Measurements from ENCODE around the gene TMEM202.
"Not testable (repeated sequence)": the region's sequence is repeated elsewhere in the genome, so short reads cannot be mapped to it uniquely, and the experiment has no call there.

TMEM202 gene

DNA sequence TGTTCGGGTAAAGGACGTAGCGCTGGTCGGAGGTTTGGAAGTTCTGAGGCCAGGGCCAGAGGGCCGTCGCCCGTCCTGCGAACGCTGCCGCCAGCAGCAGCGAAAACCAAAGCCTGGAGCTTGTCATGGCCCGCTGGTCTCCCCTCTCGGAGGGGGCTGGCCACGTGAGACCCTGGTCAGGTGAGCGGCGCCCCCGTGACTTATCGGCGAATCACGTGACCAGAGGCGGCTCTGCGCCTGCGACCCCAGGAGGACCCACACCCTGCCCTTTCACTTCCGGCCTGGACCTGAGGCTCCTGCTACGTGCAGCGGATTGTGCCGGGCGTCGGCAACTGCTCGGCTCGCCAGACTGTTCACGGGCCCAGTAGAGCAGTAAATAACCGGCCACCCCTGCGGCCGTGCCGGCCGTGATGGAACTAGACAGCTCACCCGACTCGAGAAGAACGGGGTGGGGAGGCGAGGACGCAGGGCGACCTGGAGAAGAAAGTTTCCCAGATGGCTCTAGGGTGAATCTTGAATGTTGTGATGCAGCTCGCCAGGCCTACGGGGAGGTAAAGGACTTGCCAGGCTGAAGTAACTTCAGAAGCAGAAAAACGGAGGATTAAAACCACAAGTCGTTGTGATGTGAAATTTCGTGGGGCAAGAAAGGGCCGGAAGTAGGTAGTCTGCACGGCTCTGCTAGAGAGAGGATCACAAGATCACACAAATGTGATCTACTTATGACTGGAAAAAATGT is 22.1 kb upstream of the TMEM202 start, which contains the start of gene HEXA:
HEXA (minus strand) TSS at position 169 of the 736 bp plus-strand sequence; CDS start at position 127, 42 bp downstream.
- peak; percentile 98 for DNase-seq (ENCODE audit: low spot score)
- in situ Hi-C loops (cut with MboI; ENCODE audit: low sequenced_read_pairs, unreplicated experiment) = no loop called here
- TF ChIP-seq, protein P1, sequence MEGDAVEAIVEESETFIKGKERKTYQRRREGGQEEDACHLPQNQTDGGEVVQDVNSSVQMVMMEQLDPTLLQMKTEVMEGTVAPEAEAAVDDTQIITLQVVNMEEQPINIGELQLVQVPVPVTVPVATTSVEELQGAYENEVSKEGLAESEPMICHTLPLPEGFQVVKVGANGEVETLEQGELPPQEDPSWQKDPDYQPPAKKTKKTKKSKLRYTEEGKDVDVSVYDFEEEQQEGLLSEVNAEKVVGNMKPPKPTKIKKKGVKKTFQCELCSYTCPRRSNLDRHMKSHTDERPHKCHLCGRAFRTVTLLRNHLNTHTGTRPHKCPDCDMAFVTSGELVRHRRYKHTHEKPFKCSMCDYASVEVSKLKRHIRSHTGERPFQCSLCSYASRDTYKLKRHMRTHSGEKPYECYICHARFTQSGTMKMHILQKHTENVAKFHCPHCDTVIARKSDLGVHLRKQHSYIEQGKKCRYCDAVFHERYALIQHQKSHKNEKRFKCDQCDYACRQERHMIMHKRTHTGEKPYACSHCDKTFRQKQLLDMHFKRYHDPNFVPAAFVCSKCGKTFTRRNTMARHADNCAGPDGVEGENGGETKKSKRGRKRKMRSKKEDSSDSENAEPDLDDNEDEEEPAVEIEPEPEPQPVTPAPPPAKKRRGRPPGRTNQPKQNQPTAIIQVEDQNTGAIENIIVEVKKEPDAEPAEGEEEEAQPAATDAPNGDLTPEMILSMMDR (IDR thresholded peaks at IDR 0.05; ENCODE audit: borderline replicate concordance, control extremely low read depth, extremely low read depth, insufficient read depth, missing control alignments) = no peak

DNA sequence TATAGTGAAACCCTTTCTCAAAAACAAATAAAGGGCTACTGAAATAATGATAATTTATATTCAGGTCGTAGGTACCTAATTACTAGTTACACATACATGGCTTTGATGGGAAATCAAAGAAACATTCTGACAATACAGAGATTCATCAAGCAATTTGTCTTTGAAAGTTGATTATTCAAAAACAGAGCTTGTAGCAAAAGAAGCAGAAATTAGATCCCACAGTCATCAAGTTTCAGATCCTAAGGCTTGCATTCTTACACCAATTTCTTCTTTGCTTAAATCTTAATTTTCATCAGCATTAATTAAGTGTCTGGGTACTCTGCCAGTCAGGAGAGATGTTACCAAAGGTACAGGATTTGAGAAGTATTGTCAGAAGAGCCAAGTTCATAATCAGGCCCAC is 20.8 kb upstream of the TMEM202 start:
- TF ChIP-seq, protein P1 (IDR thresholded peaks at IDR 0.05; ENCODE audit: borderline replicate concordance, control extremely low read depth, extremely low read depth, insufficient read depth, missing control alignments) = no peak
- in situ Hi-C loops (cut with MboI; ENCODE audit: low sequenced_read_pairs, unreplicated experiment) = no loop called here
- DNase-seq (ENCODE audit: low spot score) = no peak

DNA sequence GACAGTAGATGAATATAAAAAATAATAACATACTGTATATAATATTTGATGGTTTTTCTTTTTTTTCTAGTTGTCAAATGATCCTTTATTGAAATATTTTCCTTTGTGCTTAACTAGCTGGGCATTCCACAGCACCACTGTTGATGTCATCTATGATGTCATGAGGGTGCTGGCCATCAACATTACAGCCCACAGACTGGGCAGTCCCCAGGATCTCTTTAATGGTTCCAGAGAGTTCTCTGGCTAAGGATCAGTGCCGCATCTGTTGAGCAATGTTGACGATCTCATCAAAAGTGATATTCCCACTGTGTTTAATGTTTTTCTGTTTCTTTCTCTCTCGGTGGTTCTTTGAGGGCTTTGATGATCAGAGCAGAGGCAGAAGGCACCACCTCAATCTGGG is 19.0 kb upstream of the TMEM202 start:
- DNase-seq (ENCODE audit: low spot score); in situ Hi-C loops (cut with MboI; ENCODE audit: low sequenced_read_pairs, unreplicated experiment): not testable (repeated sequence)

DNA sequence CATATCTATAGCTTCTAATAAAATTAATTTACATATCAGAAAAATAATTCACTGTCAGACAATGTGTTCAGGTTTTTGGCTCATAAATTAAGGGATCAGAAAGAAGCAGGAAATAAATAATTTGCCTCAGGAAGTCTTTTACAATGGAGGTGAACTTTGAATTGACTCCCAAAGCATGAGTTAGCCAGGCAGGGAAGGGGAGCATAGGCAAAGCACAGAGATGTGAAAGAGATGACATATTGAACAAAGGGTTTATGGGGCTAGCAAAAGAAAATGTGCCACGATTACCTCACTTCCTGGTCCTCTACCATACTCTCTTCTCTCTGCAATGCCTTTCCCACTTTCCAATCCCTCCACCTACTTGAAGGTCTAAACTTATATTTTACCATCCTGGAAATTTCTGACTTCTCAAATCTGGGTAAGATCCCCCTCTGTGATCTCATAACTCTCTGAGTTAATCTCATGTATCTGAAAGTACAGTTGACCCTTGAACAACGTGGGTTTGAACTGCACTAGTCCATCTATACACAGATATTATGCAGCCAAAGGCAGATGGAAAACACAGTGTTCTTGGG is 18.2 kb upstream of the TMEM202 start:
- in situ Hi-C loops (cut with MboI; ENCODE audit: low sequenced_read_pairs, unreplicated experiment) = no loop called here
- no peak for DNase-seq (ENCODE audit: low spot score)
- TF ChIP-seq, protein P1 (IDR thresholded peaks at IDR 0.05; ENCODE audit: borderline replicate concordance, control extremely low read depth, extremely low read depth, insufficient read depth, missing control alignments) = no peak

DNA sequence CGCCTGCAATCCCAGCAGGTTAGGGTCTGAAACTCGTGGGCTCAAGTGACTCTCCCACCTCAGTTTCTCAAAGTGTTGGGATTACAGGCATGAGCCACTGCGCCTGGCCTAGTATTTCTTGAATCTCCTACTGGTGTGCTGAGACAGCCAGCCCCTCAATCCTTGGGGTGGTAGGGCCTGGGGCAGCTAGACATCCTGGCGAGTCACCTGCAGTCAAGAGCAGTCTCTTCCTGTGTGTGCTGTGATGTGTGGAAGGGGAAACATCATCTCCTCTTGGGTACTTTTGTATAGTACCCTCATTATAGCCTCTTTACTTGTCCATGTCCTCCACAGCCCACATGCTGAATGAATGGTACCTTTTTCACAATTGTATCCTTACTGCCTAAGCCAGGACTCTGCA is 17.4 kb upstream of the TMEM202 start:
- DNase-seq (ENCODE audit: low spot score) = no peak
- in situ Hi-C loops (cut with MboI; ENCODE audit: low sequenced_read_pairs, unreplicated experiment) = no loop called here
- TF ChIP-seq, protein P1 (IDR thresholded peaks at IDR 0.05; ENCODE audit: borderline replicate concordance, control extremely low read depth, extremely low read depth, insufficient read depth, missing control alignments) = no peak

DNA sequence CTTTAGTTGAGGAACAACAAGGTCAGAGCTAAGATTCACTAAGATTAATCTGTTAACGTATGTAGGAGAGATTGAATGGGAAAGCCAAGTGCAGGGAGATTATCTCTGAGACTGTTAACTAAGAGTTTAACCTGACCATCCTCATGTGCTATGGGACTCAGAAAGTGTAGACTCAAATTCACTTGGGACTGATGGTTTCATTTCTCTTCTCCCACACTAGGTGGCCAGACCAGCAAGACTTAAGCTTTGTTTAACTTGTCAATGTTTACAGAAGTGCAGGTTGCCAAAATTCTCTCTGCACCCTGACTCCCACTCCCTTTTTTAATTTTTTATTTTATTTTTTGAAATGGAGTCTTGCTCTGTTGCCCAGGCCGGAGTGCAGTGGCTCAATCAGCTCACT is 16.0 kb upstream of the TMEM202 start:
- TF ChIP-seq, protein P1 (IDR thresholded peaks at IDR 0.05; ENCODE audit: borderline replicate concordance, control extremely low read depth, extremely low read depth, insufficient read depth, missing control alignments) = no peak
- in situ Hi-C loops (cut with MboI; ENCODE audit: low sequenced_read_pairs, unreplicated experiment) = no loop called here
- DNase-seq (ENCODE audit: low spot score) = no peak

DNA sequence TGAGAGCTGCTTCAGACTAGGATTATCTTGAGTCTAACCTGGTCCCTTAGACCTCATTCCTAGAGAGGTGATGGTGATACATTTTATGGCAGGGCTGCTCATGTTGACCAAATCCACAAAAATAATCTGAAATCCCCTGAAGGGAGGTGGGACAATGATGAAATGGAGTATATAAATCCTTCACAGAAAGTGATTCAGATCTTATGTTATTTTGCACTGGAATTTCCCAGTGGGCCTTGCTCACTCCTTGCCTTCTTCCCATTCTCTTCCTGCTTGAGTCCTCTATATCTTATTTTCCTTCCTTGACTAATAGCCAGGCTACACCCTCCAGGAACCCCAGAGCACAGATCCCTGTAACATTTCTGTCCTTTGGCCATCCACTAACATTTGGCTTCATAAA is 10.4 kb upstream of the TMEM202 start:
- TF ChIP-seq, protein P1 (IDR thresholded peaks at IDR 0.05; ENCODE audit: borderline replicate concordance, control extremely low read depth, extremely low read depth, insufficient read depth, missing control alignments) = no peak
- DNase-seq (ENCODE audit: low spot score) = no peak
- in situ Hi-C loops (cut with MboI; ENCODE audit: low sequenced_read_pairs, unreplicated experiment) = no loop called here
